Inferior parietal cortex (tissue), 1 donor: ENCODE data around the gene CNOT3.
"Not testable (repeated sequence)": the region's sequence is repeated elsewhere in the genome, so short reads cannot be mapped to it uniquely, and the experiment has no call there.

Experiments
- DNase-seq: peaks from one replicate; pipeline ENCODE4 v3.0.0-alpha.2; 2016; ENCODE audit errors: extremely low spot score

CNOT3 gene

GRCh38 chr19:54137699-54138488 is at the start of gene CNOT3:
Gene CNOT3 (plus strand): TSS chr19:54137762. CDS start chr19:54142979, 5,217 bp downstream.
- no peak for DNase-seq

DNA sequence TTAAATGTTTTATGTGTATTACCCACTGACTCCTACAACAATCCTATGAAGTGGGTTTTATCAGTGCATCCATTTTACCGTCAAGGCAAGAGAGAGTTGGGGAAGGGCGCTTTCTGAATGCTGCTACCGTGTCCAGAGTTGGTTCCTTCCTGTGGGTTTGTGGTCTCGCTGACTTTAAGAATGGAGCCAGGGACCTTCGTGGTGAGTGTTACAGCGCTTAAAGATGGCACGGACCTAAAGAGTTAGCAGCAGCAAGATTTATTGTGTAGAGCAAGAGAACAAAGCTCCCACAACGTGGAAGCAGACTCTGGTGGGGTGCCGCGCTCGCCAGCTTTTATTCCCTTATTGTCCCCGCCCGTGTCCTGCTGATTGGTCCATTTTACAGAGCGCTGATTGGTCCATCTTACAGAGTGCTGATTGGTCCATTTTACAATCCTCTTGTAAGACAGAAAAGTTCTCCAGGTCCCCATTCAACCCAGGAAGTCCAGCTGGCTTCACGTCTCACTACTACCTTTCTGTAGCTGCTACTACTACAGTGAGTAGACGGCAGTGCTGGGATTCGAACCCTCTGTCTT is 43.0 kb upstream of the CNOT3 start:
- no peak for DNase-seq

DNA sequence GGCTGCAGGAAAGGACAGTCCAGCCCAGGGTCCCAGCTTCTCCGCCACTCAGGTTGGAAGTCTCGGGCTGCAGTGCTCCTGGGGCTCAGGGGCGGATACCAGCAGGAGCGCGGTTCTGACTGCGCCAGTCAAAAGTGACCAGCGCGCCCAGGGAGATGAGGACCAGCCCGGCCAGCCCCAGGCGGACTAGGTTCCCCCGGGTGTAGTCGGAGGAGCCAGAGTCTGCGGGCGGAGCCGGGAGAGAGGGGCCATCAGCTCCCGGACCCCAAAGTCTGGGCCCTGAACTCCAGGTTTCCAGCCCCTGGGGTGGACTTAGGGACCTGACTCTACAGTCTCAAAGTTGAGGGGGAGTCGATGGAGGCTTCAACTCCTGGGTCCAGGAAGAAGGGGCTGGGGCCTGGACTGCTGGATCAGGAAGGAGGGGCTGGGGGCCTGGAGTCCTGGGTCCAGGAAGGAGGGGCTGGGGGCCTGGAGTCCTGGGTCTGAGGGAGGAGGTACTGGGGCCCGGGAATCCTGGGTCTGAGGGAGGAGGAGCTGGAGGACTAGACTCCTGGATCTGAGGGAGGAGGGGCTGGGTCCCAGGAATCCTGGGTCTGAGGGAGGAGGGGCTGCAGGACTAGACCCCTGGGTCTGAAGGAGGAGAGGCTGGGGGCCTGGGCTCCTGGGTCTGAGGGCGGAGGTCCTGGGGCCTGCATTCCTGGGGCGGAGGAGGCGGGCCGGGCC is 42.3 kb upstream of the CNOT3 start:
- DNase-seq, result no peak

DNA sequence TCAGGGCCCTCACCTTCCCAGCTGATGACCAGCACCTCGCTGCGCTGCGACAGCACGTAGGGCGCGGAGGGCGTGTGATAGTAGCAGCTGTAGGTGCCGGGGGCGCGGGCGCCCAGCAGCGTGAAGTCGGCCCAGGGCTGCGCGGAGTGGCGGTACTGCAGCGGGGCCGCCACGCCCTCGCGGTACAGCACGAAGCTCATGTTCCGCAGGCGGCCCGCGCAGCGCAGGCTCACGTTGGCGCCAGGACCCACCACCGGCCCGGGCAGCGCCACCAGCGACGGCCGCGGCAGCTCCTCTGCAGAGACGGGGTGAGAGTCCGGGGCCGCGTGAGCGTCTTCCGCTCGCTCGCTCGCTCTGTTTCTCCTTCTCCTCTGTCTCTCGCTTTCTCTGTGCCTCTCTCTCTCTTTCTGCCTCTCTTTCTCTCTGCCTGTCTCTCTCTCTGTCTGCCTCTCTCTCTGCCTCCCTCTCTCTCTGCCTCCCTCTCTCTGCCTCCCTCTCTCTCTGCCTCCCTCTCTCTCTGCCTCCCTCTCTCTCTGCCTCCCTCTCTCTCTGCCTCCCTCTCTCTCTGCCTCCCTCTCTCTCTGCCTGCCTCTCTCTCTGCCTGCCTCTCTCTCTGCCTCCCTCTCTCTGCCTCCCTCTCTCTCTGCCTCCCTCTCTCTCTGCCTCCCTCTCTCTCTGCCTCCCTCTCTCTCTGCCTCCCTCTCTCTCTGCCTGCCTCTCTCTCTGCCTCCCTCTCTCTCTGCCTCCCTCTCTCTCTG is 41.5 kb upstream of the CNOT3 start:
- DNase-seq, result not testable (repeated sequence)

- no peak for DNase-seq
Observed at GRCh38 chr19:54096617-54097106, 40.9 kb upstream of the CNOT3 start.

GRCh38 chr19:54099190-54099902 is 38.2 kb upstream of the CNOT3 start:
- DNase-seq, result no peak

- not testable (repeated sequence) for DNase-seq
Observed at GRCh38 chr19:54099903-54100255, 37.7 kb upstream of the CNOT3 start.

- no peak for DNase-seq
Observed at GRCh38 chr19:54100561-54100960, 37.0 kb upstream of the CNOT3 start, which contains the start of gene OSCAR. Gene OSCAR (minus strand): TSS chr19:54100803. CDS start chr19:54100792, 11 bp downstream.

- DNase-seq, result peak; percentile 98
Observed at GRCh38 chr19:54102421-54103169, 35.0 kb upstream of the CNOT3 start, which contains the start of gene NDUFA3. Gene NDUFA3 (plus strand): TSS chr19:54102855. CDS start chr19:54102879, 24 bp downstream.

DNA sequence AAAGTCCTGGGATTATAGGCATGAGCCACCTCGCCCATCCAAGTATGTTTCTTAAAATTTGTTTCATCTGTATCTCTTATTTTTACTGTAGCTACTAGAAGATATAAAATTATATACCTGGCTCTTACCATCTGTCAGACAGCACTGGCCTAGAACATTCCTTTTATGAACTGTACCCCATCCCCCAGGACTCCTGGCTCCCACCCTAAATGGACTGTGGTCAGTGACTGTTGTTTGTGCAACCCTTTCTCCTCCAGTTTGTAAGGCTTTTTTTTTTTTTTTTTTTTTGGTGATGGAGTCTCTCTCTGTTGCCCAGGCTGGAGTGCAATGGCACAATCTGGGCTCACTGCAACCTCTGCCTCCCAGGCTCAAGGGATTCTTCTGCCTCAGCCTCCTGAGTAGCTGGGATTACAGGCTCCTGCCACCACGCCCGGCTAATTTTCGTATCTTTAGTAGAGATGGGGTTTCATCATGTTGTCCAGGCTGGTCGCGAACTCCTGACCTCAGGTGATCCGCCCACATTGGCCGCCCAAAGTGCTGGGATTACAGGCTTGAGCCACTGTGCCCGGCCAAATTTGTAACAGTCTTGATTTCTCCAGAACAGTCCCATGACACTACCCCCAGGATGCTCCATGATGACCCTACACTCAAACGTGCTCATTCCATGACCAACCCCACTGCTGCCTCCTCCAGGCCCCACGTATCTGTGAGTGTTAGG is 32.4 kb upstream of the CNOT3 start:
- DNase-seq, result no peak

GRCh38 chr19:54105796-54106195 is 31.8 kb upstream of the CNOT3 start:
- DNase-seq, result no peak

DNA sequence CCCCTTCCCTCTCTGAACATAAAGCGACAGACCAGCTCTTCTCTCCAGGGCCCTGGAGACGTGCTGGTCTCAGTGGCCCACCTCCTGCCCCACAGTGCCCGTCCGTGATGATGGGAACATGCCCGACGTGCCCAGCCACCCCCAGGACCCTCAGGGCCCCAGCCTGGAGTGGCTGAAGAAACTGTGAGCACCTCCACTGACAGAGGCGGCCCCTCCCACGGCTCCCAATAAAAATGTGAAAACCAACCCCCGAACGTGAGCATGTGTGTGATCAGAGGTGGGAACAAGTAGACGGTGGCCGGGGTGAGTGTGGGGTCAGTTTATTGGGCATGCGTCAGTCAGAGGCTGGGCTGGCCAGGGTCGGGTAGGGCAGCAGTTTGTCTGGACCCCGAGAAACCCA is 30.8 kb upstream of the CNOT3 start:
- no peak for DNase-seq

GRCh38 chr19:54107876-54108490 is 29.6 kb upstream of the CNOT3 start:
- no peak for DNase-seq

DNA sequence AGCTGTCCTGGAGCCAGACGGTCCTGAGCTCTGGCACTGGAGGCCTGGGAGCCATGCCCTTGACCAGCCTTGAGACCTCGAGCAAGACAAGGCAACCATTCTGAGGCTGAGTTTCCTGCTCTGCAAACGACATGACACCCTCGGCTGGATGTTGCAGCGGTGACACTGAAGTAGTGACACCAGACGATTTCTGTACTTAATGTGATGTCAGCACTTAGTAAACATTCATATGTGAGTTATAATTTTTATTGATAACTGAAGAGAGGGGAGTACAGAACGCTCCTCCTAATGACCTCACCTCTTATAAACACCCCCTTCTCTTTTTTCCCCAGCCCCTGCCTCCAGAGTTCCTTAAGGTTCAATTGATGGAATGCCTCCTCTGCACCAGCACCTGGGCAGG is 29.1 kb upstream of the CNOT3 start:
- DNase-seq, result no peak

- DNase-seq, result no peak
Observed at GRCh38 chr19:54109651-54110050, 27.9 kb upstream of the CNOT3 start.

GRCh38 chr19:54114340-54115108 is 23.0 kb upstream of the CNOT3 start:
- DNase-seq, result no peak

- peak; percentile 100 for DNase-seq
Observed at GRCh38 chr19:54115109-54116063, 22.2 kb upstream of the CNOT3 start, which contains the start of the genes PRPF31 and TFPT. Gene PRPF31 (plus strand): TSS chr19:54115754. CDS start chr19:54118279, 2,525 bp downstream. Gene TFPT (minus strand): TSS chr19:54115657. CDS start chr19:54115269, 388 bp downstream.
